Measurements from ENCODE around the gene CFDP1. TPM values are rescaled to one million over a fixed set of nuclear protein-coding genes. Genes with fewer than 3 reads are reported as not detected.

The CFDP1 gene
- polyA plus RNA-seq, 3 donors: 12.9 to 23.2 (median 19.0) TPM

DNA sequence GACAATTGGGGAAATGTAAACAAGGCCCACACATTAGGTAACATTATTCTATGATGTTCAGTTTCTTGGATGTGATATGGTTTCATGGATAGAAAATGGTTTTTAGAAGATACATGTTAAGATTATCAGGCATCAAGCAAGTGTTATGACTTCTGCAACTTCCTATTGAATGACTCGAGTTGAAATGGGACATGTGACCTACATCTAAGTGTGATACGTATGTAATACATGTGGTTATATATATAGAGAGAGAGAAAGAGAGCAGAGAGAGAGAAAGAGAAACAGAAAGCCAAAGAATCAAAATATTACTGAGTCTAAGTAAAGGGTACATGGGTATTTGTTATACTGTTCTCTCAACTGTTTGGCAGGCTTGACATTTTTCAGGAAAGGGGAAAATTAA lies 29.5 kb upstream of the CFDP1 start:
- WGBS (ENCODE audit: insufficient coverage): 0% methylated on average over 1 of the region's 2 CpGs
- Histone ChIP-seq H3K27me3 (ENCODE audit: control insufficient read depth in 2 of 2, insufficient read depth in 2 of 2, low read length in 2 of 2) (no peaks in the 10 kb centered on the region), H3K4me1 (ENCODE audit: control insufficient read depth in 1 of 2, insufficient read depth in 2 of 2, low read length in 2 of 2) (peaks cover 15 to 23% of the 10 kb centered on the region in 2 donors), H3K36me3 (replicated peaks in 1 of 2; ENCODE audit: control insufficient read depth in 1 of 2, insufficient read depth in 2 of 2, low read length in 2 of 2) (peaks cover 2 to 11% of the 10 kb centered on the region in 2 donors), H3K27ac (ENCODE audit: low read depth in 1 of 2, low read length in 2 of 2) (peak overlapping the region in 1 of 2 donors; percentile 36), H3K9ac (ENCODE audit: insufficient read depth, low read length, poor library complexity, severe bottlenecking) (no peak overlapping the region), H3K4me3 (replicated peaks in 1 of 3; ENCODE audit: low read depth in 2 of 3, low read length in 3 of 3) (peak overlapping the region in 1 of 3 experiments; percentile 87), H3K79me2 (ENCODE audit: insufficient read depth, low read length) (peaks cover 65% of the 10 kb centered on the region), H4K20me1 (ENCODE audit: insufficient read depth, low read length) (peaks cover 61% of the 10 kb centered on the region), H2AFZ (ENCODE audit: insufficient read depth, low read depth, low read length, poor library complexity, severe bottlenecking) (no peak overlapping the region), H3K9me3 (replicated peaks in 1 of 2; ENCODE audit: control insufficient read depth in 1 of 2, insufficient read depth in 1 of 2, low read length in 2 of 2) (no peaks in the 10 kb centered on the region), H3K4me2 (replicated peaks; ENCODE audit: extremely low read depth, low read length, poor library complexity, severe bottlenecking) (peak overlapping the region; percentile 83)
- TF ChIP-seq, protein P1, sequence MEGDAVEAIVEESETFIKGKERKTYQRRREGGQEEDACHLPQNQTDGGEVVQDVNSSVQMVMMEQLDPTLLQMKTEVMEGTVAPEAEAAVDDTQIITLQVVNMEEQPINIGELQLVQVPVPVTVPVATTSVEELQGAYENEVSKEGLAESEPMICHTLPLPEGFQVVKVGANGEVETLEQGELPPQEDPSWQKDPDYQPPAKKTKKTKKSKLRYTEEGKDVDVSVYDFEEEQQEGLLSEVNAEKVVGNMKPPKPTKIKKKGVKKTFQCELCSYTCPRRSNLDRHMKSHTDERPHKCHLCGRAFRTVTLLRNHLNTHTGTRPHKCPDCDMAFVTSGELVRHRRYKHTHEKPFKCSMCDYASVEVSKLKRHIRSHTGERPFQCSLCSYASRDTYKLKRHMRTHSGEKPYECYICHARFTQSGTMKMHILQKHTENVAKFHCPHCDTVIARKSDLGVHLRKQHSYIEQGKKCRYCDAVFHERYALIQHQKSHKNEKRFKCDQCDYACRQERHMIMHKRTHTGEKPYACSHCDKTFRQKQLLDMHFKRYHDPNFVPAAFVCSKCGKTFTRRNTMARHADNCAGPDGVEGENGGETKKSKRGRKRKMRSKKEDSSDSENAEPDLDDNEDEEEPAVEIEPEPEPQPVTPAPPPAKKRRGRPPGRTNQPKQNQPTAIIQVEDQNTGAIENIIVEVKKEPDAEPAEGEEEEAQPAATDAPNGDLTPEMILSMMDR (IDR thresholded peaks at IDR 0.05): no peak
- peak; percentile 49 to 60 (median 55) for DNase-seq
- intact Hi-C loops (cut with micrococcal nuclease): loop anchor here (2.0 to 10.0 kb wide), 4 partner anchors 28 to 184 kb away; partner anchors contain the start of genes ADAT1 (in 2 of the 2), GABARAPL2 (in 1 of the 2), KARS1 (in 1 of the 2) and TERF2IP (in 1 of the 2)
- peaks cover 0 to 4% (median 0%) of the 10 kb centered on the region in 7 donors for H3K9me3 Mint-ChIP-seq
- peaks cover 23% of the 10 kb centered on the region for H3K4me1 Mint-ChIP-seq
- peaks cover 0 to 3% (median 2%) of the 10 kb centered on the region in 3 donors for H3K27me3 Mint-ChIP-seq (ENCODE audit: low read depth in 3 of 3)
- peak overlapping the region; percentile 67 to 96 (median 83) for H3K27ac Mint-ChIP-seq
- peaks cover 10 to 16% of the 10 kb centered on the region in 2 donors for H3K36me3 Mint-ChIP-seq
- H3K4me3 Mint-ChIP-seq: peak overlapping the region; percentile 95 to 96

DNA sequence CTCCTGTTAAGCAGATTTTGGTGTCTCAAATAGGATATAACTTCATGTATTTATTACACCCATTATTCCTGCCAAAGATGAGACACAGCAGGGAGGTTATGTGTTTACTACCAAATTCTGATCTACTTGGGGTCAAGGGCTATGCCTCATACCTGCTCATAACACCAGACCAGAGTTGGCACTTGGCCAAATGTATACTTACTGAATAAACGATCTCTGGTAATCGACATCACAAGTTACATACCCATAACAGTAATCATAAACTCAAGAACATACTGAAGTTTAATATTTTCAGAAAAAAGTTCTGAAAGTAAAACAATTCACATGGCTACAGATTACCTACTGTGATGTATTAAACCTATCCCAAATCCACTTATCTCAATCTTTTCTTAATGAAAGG lies 28.3 kb upstream of the CFDP1 start:
- Histone ChIP-seq H3K4me3 (replicated peaks in 1 of 3; ENCODE audit: low read depth in 2 of 3, low read length in 3 of 3) (no peak overlapping the region), H4K20me1 (ENCODE audit: insufficient read depth, low read length) (peaks cover 73% of the 10 kb centered on the region), H3K4me2 (replicated peaks; ENCODE audit: extremely low read depth, low read length, poor library complexity, severe bottlenecking) (no peak overlapping the region), H3K9me3 (replicated peaks in 1 of 2; ENCODE audit: control insufficient read depth in 1 of 2, insufficient read depth in 1 of 2, low read length in 2 of 2) (no peaks in the 10 kb centered on the region), H2AFZ (ENCODE audit: insufficient read depth, low read depth, low read length, poor library complexity, severe bottlenecking) (no peak overlapping the region), H3K79me2 (ENCODE audit: insufficient read depth, low read length) (peaks cover 77% of the 10 kb centered on the region), H3K36me3 (replicated peaks in 1 of 2; ENCODE audit: control insufficient read depth in 1 of 2, insufficient read depth in 2 of 2, low read length in 2 of 2) (peaks cover 2 to 11% of the 10 kb centered on the region in 2 donors), H3K9ac (ENCODE audit: insufficient read depth, low read length, poor library complexity, severe bottlenecking) (no peak overlapping the region), H3K27ac (ENCODE audit: low read depth in 1 of 2, low read length in 2 of 2) (no peak overlapping the region), H3K4me1 (ENCODE audit: control insufficient read depth in 1 of 2, insufficient read depth in 2 of 2, low read length in 2 of 2) (peaks cover 12 to 23% of the 10 kb centered on the region in 2 donors), H3K27me3 (ENCODE audit: control insufficient read depth in 2 of 2, insufficient read depth in 2 of 2, low read length in 2 of 2) (no peaks in the 10 kb centered on the region)
- peaks cover 23% of the 10 kb centered on the region for H3K4me1 Mint-ChIP-seq
- intact Hi-C loops (cut with micrococcal nuclease): loop anchor here (5.0 to 10.0 kb wide), 3 partner anchors 106 to 186 kb away; partner anchors contain the start of genes ADAT1 (in 2 of the 2), GABARAPL2 (in 1 of the 2), KARS1 (in 1 of the 2) and TERF2IP (in 1 of the 2)
- peaks cover 10 to 20% of the 10 kb centered on the region in 2 donors for H3K36me3 Mint-ChIP-seq
- no peak overlapping the region for H3K4me3 Mint-ChIP-seq
- DNase-seq: no peak
- peaks cover 0 to 4% (median 0%) of the 10 kb centered on the region in 7 donors for H3K9me3 Mint-ChIP-seq
- H3K27ac Mint-ChIP-seq: peak overlapping the region in 2 of 7 donors; percentile 30 to 83
- TF ChIP-seq, protein P1 (IDR thresholded peaks at IDR 0.05): no peak
- no CpG with 5 or more reads among the region's 2 CpGs for WGBS (ENCODE audit: insufficient coverage)
- peaks cover 0 to 3% (median 0%) of the 10 kb centered on the region in 3 donors for H3K27me3 Mint-ChIP-seq (ENCODE audit: low read depth in 3 of 3)

All from CD14-positive monocyte (primary cell).